HG03558 (cell line): ENCODE results near the gene OR2L5.

ENCODE experiments used
- ATAC-seq: cut with Tn5 transposase; IDR thresholded peaks from one replicate; pipeline ENCODE4 v1.9.1; 2021; ENCODE audit warnings: moderate number of reproducible peaks; ENCODE audit not compliant: unreplicated experiment; ENCODE audit errors: extremely low read depth

The OR2L5 gene, protein sequence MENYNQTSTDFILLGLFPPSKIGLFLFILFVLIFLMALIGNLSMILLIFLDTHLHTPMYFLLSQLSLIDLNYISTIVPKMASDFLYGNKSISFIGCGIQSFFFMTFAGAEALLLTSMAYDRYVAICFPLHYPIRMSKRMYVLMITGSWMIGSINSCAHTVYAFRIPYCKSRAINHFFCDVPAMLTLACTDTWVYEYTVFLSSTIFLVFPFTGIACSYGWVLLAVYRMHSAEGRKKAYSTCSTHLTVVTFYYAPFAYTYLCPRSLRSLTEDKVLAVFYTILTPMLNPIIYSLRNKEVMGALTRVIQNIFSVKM

DNA sequence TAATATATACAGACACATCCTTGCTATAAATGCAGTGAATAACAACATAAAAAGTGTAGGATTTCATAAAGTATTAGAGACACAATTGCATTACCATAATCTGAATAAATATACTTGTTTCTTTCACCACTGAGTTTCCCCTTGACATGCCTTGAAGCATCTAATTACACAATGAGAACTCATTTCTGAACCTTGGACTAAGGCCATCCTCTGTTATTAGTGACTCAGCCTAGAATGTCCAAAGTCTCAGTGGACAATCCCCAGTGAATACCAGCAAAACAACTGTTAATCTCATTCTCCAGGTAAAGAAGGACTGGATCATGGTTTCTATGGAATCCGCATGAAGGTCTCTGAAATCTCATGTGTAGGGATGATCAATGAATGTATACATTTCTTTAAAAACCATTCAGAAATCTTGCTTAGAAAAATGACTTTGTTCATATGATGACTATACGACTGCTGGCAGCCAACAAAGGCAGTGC is at the start of gene OR2L5:
Gene OR2L5 (plus strand): TSS at position 432 of the 482 bp plus-strand sequence. CDS start 8,288 bp downstream, outside the sequence.
- ATAC-seq, result no peak

DNA sequence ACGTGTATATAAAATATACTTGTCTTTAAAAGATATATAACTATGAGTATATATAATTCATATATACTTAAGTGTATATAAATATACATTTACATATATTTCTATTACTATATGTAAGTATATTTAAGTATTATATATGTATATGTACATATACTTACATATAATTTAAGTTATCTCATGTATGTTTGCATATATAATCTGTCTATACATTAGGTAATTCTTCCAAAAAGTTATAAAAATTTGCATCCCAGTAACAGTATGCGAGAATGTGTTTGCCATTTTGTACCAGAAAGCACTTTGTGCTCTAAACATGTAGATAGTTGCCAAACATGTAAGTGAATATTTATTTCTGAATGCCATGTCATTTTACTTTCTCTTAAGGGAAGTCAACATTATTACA is 48.5 kb upstream of the OR2L5 start, which contains the start of gene OR2AK2:
Gene OR2AK2 (plus strand): TSS at position 301 of the 400 bp plus-strand sequence. CDS start 144 bp downstream, outside the sequence.
- no peak for ATAC-seq

DNA sequence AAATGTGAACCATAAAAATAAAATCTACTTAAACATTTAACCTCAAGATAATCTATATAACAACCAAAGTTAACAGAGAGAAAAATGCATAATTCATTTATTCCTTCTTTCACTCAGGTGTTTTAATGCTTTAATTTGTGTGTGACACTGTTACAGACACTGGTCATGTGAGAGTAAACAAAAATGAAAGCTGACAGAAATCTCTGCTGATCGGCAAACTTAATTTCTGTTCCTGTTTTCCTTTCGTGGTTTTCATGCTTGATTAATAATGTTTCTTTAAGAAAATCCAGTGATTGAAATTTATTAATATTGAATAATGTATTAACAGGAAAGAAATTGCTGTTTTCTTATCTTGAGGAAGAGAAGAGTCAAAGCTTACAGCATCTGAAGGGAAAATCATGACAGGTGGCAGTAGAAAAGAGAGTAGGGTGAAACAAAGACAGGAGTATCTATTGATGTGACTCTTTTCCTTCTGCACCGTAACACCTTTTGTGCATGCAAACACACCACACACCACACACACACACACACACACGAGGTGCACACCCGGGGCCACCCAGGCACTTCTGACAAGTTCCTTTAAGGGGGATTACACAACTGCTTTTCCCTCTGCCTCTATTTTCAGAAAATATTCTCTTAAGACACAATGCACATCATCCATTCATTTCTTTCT is 46.8 kb upstream of the OR2L5 start:
- ATAC-seq, result peak; percentile 44

DNA sequence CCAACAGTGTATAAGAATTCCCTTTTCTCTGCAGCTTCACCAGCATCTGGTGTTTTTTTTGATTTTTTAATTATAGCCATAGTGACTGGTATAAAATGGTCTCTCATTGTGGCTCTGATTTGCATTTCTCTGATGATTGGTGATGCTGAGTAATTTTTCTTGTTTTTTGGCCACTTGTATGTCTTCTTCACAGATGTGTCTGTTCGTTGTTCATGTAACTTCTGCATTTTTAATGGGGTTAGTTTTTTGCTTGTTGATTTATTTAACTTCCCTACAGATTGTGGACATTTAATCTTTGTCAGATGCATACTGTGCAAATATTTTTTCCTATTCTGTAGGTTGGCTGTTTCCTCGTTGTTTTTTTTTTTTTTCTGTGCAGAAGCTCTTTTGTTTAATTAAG is 20.5 kb upstream of the OR2L5 start:
- ATAC-seq, result no peak

DNA sequence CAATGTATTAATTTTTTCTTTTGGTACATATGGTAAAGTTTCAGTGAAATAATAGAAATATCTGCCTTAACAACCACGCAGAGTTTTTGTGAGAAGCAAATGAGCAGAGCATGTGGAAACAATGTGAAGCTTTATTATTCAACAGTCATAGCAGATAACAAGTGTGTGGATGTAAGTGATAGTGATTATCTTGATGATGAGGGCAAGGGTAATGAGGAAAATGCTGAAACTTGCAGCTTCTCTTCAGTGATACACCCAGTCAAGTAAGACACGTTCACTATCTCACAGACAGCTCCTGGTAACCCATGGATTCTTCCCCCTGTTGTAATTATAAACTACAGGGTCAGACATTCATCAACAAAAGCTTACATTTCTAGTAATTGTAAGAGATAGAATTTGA is 14.6 kb upstream of the OR2L5 start:
- no peak for ATAC-seq

DNA sequence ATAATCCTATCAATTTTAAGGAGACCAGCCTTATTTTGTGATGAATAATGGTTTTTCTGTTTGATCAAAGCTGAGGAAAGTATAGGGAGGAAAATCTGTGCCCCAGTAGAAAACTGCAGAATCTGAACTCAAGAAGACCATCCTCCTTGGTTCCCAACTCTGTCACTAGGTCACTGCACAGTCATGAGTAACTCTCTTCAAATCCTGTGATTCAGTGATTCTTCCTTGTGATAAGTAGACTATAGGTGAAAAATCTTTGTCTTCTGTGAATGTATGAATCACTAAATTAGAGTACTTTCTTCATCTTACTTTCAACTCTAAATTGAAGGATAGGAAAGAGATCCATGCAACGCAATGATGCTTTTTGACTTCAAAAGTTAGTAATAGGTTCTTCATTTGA is 13.3 kb upstream of the OR2L5 start:
- no peak for ATAC-seq

DNA sequence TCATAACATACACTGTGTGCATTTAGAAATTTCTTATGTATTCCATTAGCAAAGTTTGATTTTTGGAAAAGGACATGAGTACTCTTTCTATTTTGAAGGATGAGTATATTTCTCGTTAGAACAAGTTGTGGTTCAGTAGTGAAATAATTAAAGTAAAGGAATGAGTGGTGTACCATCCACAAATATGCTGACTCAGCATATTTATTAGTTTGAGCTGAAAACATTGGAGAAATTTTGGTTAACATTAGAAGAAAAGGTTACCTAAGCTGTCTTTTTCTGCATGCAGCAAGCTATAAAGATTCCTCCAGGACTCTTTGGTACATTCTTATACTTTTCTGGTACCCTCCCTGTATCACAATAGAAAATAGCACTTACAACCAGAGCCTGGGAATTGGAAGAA is 5.7 kb upstream of the OR2L5 start:
- ATAC-seq, result no peak

DNA sequence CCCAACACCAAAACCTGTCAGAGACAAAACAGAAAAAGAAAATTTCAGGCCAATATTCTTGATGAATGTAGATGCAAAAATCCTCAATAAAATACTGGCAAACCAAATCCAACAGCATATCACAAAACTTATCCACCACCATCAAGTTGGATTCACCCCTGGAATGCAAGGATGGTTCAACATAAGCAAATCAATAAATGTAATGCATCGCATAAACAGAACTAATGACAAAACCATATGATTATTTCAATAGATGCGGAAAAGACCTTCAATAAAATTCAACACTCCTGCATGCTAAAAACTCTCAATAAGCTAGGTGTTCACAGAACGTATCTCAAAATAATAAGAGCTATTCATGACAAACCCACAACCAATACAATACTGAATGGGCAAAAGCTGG is 3.8 kb upstream of the OR2L5 start:
- ATAC-seq, result no peak

DNA sequence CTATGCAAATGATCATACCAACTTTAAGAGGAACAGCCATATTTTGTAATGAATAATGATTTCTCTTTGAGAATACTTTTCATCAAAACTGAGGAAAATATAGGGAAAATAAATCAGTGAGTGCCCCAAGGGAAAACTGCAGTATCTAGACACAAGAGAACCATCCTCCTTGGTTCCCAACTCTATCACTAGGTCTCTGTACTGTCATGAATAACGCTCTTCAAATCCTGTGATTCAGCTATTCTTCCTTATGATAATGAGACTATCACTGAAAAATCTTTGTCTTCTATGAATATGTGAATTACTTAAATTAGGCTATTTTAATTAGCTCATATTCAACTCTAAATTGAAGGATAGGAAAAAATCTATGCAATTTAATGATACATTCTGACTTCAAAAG is 2.3 kb downstream of the OR2L5 start:
- no peak for ATAC-seq

DNA sequence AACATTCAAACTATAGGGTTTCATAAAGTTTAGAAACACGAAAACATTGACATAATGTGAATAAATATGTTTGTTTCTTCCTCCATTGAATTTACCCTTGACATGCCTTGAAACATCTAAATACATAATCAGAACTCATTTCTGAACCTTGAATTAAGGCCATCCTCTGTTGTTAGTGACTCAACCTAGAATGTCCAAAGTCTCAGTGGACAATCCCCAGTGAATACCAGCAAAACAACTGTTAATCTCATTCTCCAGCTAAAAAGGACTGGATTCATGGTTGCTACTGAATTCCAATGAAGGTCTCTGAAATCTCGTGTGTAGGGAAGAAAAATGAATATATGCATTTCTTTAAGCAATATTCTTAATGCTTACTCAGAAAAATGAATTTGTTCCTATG is 16.3 kb downstream of the OR2L5 start, which contains the start of gene OR2L2:
Gene OR2L2 (plus strand): TSS at position 301 of the 400 bp plus-strand sequence. CDS start 8,198 bp downstream, outside the sequence.
- ATAC-seq, result no peak

DNA sequence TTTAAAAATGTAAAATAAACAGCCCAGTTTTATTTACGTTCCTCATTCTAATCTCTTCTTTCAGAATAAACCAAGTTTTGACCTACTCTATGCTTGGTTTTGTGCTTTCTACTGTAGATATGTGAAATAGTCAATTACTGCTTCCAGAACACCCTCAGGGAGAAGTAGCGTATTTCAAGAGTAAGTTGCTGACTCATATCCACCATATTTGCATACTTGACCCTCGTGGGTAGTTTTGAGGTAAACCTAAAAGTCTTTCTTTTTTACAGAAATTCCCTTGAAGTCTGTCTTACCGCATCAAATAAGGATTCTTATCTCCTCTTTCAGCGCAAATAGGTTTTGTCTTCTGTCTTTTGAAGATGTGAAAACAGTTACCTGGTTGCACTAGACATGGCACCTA is 31.7 kb downstream of the OR2L5 start:
- no peak for ATAC-seq

DNA sequence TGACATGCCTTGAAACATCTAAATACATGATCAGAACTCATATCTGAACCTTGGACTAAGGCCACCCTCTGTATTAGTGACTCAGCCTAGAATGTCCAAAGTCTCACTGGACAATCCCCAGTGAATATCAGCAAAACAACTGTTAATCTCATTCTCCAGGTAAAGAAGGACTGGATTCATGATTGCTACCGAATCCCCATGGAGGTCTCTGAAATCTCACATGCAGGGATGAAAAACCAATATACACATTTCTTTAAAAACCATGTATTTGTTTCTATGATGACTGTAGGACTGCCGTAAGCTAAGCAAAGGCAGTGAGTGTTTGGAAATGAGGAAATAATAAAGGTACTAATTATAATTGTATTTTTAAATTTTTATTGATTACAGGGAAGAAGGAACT is 33.1 kb downstream of the OR2L5 start, which contains the start of gene OR2L3:
Gene OR2L3 (plus strand): TSS at position 301 of the 400 bp plus-strand sequence. CDS start 13,846 bp downstream, outside the sequence.
- ATAC-seq, result no peak

DNA sequence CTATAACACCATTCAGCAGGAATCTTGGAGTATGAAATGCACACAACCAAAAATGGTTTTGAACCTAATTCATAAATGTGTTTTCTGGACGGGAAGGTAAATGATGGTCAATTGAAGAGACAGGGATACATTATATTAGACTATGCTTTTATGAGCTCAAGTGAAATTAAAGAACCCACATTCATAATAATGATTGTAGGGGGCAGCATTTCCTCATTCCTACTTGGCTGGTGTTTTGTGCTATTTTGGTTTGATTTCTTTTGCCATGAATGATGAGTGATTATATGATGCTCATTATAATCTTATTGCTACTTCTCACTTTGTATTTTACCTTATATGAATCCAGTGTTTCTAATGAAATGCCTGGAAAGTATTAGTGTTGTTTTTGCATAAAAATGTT is 33.5 kb downstream of the OR2L5 start:
- ATAC-seq, result no peak

DNA sequence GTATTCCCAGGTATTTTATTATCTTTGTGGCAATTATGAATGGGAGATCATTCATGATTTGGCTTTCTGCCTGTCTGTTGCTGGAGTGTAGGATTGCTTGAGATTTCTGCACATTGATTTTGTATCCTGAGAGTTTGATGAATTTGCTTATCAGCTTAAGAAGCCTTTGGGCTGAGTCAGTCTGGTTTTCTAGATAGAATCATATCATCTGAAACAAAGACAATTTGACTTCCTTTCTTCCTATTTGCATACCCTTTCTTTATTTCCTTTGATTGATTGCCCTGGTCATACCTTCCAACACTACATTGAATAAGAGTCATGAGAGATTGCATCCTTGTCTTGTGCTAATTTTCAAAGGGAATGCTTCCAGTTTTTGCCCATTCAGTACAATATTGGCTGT is 41.2 kb downstream of the OR2L5 start:
- ATAC-seq, result no peak

DNA sequence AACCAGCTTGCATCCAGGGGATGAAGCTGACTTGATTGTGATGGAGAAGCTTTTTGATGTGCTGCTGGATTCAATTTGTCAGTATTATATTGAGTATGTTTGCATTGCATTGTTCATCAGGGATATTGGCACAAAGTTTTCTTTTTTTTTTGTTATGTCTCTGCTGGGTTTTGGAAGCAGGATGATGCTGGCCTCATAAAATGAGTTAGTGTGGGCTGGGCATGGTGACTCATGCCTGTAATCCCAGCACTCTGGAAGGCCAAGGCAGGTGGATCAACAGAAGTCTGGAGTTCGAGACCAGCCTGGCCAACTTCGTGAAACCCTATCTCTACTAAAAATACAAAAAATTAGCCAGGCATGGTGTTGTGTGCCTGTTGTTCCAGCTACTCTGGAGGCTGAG is 41.8 kb downstream of the OR2L5 start:
- no peak for ATAC-seq

DNA sequence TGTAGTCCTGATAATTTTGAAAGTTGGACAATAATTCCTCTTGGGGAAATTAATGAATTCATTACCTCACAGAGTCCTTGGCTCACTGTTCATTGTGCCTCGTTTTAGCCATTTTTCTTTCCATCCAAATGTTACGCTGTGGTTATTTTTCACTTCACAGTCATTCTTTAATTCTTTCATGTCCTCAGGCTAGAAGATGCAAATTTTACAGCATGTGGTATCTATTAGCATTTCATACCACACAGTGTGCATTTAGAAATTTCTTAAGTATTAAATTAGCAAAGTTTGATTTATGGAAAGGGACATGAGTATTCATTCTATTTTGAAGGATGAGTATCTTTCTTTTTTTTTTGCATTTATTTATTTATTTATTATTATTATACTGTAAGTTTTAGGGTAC is 51.6 kb downstream of the OR2L5 start:
- no peak for ATAC-seq

DNA sequence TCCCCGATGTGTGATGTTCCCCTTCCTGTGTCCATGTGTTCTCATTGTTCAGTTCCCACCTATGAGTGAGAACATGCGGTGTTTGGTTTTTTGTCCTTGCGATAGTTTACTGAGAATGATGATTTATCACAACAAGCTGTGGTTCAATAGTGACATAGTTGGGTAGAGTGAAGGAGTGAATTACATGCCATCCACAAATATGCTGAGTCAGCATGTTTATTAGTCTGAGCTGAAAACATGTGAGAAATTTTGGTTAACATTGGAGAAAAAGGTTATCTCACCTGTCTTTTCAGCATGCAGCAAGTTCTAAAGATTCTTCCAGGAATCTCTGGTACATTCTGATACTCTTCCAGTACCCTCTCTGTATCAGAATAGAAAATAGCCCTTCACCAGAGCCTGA is 52.1 kb downstream of the OR2L5 start:
- no peak for ATAC-seq
